Stimulated activated naive B cell treated with anti-CD40 and anti-IgM and Interleukin-4, amounts not matched to agents 10 μg/mL and 1 μg/mL and 100 μg/mL, for 72 hours (primary cell): ENCODE data around the gene CABP2.

ENCODE experiments used
- ATAC-seq, 2 donors: fragments of 150-1000 bp; cut with Tn5 transposase; replicated peaks; 2 replicates each; pipeline ENCODE4 v1.10.0; 2021; ENCODE audit warnings: moderate library complexity in 1 of 2
- DNase-seq: peaks from one replicate; pipeline ENCODE4 v3.0.0; 2021
- H3K27ac Mint-ChIP-seq: one replicate; pipeline ENCODE4 v1.8.0; 2022; ENCODE audit warnings: mild to moderate bottlenecking, mixed read lengths
- H3K27me3 Mint-ChIP-seq, 2 donors: one replicate each; pipeline ENCODE4 v1.8.0; 2022; ENCODE audit warnings: mixed read lengths in 2 of 2
- H3K36me3 Mint-ChIP-seq, 2 donors: one replicate each; pipeline ENCODE4 v1.8.0; 2022; ENCODE audit warnings: mixed read lengths in 2 of 2, mild to moderate bottlenecking in 1 of 2
- H3K4me1 Mint-ChIP-seq, 2 donors: one replicate each; pipeline ENCODE4 v1.8.0; 2022; ENCODE audit warnings: mixed read lengths in 2 of 2, mild to moderate bottlenecking in 1 of 2
- H3K4me3 Mint-ChIP-seq, 2 donors: one replicate each; pipeline ENCODE4 v1.8.0; 2022; ENCODE audit warnings: mild to moderate bottlenecking in 2 of 2, mixed read lengths in 2 of 2, moderate library complexity in 1 of 2
- H3K9me3 Mint-ChIP-seq, 2 donors: one replicate each; pipeline ENCODE4 v1.8.0; 2022; ENCODE audit warnings: mixed read lengths in 2 of 2, mild to moderate bottlenecking in 1 of 2

The CABP2 gene

DNA sequence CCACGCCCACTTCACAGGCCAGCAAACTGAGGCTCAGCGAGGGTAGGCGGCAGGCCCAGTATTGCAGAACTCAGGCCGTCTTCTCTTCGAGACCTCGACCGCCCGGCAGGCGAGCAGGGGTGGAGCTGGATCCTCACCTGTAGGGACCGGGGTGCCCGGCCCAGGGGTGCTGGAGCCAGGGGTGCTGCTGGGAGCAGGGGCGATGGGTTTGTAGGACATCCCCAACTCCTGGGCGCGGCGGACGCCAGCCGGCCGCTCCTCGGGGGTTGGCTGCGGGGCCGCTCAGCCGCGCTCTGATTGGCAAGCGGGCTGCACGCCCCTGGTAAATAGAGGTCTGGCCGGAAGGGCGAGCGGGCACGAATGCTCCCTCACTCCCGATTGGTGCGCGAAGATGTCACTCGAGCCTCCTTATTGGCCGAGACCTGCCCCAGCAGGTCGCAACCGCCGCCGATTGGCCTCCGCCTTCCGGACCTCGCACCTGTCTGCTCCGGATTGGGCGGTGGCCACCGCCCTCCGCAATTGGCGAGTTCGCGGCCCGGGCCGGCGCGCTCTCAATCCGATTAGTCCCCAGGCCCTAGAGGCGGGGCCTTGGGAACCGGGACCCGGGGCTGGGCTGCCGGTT is 15.3 kb downstream of the CABP2 start, which contains the start of gene CDK2AP2:
Gene CDK2AP2, minus strand, starts transcription at position 299 of the 622 bp plus-strand sequence. Its CDS starts 80 bp downstream, at position 219.
- Mint-ChIP-seq H3K4me3 (peak within 1 kb of the TSS; percentile 85 to 87), H3K4me1 (peaks cover 32 to 51% of the 10 kb centered on the region in 2 donors), H3K27ac (peak within 1 kb of the TSS; percentile 91), H3K27me3 (peaks cover 7 to 12% of the 10 kb centered on the region in 2 donors), H3K36me3 (peaks cover 7 to 14% of the 10 kb centered on the region in 2 donors), H3K9me3 (no peaks in the 10 kb centered on the region)
- DNase-seq, result peak; percentile 98
- peak; percentile 76 to 79 for ATAC-seq

- DNase-seq, result no peak
- Mint-ChIP-seq H3K27me3 (peaks cover 6 to 7% of the 10 kb centered on the region in 2 donors), H3K4me3 (peak overlapping the region; percentile 85 to 87), H3K4me1 (peaks cover 37 to 57% of the 10 kb centered on the region in 2 donors), H3K27ac (peak overlapping the region; percentile 63), H3K9me3 (no peaks in the 10 kb centered on the region), H3K36me3 (peaks cover 7 to 19% of the 10 kb centered on the region in 2 donors)
- no peak for ATAC-seq
Measured at GRCh38 chr11:67507242-67507863, 15.9 kb downstream of the CABP2 start.

GRCh38 chr11:67506426-67507051 is 16.7 kb downstream of the CABP2 start:
- Mint-ChIP-seq H3K27ac (peak overlapping the region; percentile 98), H3K36me3 (peaks cover 7 to 26% of the 10 kb centered on the region in 2 donors), H3K9me3 (no peaks in the 10 kb centered on the region), H3K4me1 (peaks cover 38 to 60% of the 10 kb centered on the region in 2 donors), H3K27me3 (peaks cover 4 to 7% of the 10 kb centered on the region in 2 donors), H3K4me3 (peak overlapping the region; percentile 87 to 90)
- DNase-seq (no peak), ATAC-seq (no peak)

DNA sequence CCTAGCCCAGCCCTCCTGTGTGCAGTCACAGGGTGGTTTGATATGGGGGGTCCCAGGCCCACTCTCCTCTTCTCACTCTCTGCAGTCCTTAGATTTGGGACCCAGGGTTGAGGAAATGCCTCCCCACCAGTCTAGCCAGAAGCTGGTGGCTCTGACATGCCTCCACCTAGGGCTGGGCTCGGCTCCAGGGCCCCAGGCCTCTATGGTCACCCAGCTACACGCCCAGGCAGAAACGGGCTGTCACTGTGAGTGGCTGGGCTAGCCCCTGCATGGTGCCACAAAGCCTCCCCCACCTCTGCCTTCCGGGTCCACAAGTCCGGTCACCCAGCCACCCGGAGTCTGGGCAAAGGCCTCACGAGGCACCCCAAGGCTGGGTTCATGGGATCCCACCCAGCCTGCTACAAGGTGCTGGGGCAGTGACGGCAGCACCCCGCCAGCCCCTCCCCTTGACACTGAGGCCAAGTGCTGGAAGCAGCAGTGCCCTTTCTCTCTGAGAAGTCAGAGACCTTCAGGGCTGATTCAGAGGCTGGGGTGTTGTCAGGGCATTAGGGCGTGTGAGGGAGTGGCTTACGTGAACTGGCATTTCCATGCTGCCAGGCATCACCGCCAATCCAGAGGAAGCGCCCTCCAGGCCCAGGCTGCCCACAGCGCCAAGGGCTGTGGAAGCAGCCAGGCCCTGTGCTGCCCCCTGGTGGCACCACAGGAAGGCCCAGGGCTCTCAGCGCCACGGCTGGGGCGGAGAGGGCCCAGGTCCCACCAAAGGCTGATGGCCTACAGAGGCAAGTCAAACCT is 17.4 kb downstream of the CABP2 start:
- Mint-ChIP-seq H3K27me3 (peaks cover 1 to 4% of the 10 kb centered on the region in 2 donors), H3K4me1 (peaks cover 44 to 67% of the 10 kb centered on the region in 2 donors), H3K9me3 (no peaks in the 10 kb centered on the region), H3K27ac (peak overlapping the region; percentile 98), H3K36me3 (peaks cover 14 to 33% of the 10 kb centered on the region in 2 donors), H3K4me3 (peak overlapping the region; percentile 87 to 90)
- peak; percentile 91 for DNase-seq
- peak; percentile 62 to 63 for ATAC-seq

GRCh38 chr11:67504950-67505581 is 18.2 kb downstream of the CABP2 start, which contains the start of gene PITPNM1:
PITPNM1 (minus strand) TSS chr11:67505363; CDS start chr11:67504180, 1,183 bp downstream.
- Mint-ChIP-seq H3K4me1 (peaks cover 44 to 72% of the 10 kb centered on the region in 2 donors), H3K27me3 (peaks cover 0 to 4% of the 10 kb centered on the region in 2 donors), H3K27ac (peak within 1 kb of the TSS; percentile 98), H3K4me3 (peak within 1 kb of the TSS; percentile 87 to 90), H3K36me3 (peaks cover 20 to 39% of the 10 kb centered on the region in 2 donors), H3K9me3 (no peaks in the 10 kb centered on the region)
- DNase-seq, result peak; percentile 64
- peak; percentile 19 to 23 for ATAC-seq

- DNase-seq, result no peak
- peaks cover 26 to 44% of the 10 kb centered on the region in 2 donors for H3K36me3 Mint-ChIP-seq
- ATAC-seq, result no peak
Measured at GRCh38 chr11:67504005-67504949, 19.0 kb downstream of the CABP2 start.

GRCh38 chr11:67503119-67504004 is 19.9 kb downstream of the CABP2 start:
- no peak for DNase-seq
- H3K9me3 Mint-ChIP-seq, result peaks cover 0 to 2% of the 10 kb centered on the region in 2 donors
- H3K27me3 Mint-ChIP-seq, result no peaks in the 10 kb centered on the region

More at GRCh38 chr11:67504005-67504949, 19.0 kb downstream of the CABP2 start:
- Mint-ChIP-seq H3K4me1 (peaks cover 46 to 70% of the 10 kb centered on the region in 2 donors), H3K4me3 (peak overlapping the region; percentile 87 to 90), H3K9me3 (peaks cover 0 to 2% of the 10 kb centered on the region in 2 donors), H3K27me3 (no peaks in the 10 kb centered on the region), H3K27ac (peak overlapping the region; percentile 84)

GRCh38 chr11:67502328-67502979 is 20.8 kb downstream of the CABP2 start:
- Mint-ChIP-seq H3K36me3 (peaks cover 38 to 58% of the 10 kb centered on the region in 2 donors), H3K4me1 (peaks cover 40 to 58% of the 10 kb centered on the region in 2 donors), H3K4me3 (peak overlapping the region in 1 of 2 donors; percentile 78), H3K27ac (peak overlapping the region; percentile 14), H3K9me3 (peaks cover 0 to 2% of the 10 kb centered on the region in 2 donors), H3K27me3 (no peaks in the 10 kb centered on the region)
- ATAC-seq (no peak), DNase-seq (no peak)

More at GRCh38 chr11:67503119-67504004, 19.9 kb downstream of the CABP2 start:
- Mint-ChIP-seq H3K4me3 (peak overlapping the region; percentile 76 to 78), H3K27ac (no peak overlapping the region), H3K4me1 (peaks cover 41 to 62% of the 10 kb centered on the region in 2 donors), H3K36me3 (peaks cover 31 to 52% of the 10 kb centered on the region in 2 donors)
- no peak for ATAC-seq

DNA sequence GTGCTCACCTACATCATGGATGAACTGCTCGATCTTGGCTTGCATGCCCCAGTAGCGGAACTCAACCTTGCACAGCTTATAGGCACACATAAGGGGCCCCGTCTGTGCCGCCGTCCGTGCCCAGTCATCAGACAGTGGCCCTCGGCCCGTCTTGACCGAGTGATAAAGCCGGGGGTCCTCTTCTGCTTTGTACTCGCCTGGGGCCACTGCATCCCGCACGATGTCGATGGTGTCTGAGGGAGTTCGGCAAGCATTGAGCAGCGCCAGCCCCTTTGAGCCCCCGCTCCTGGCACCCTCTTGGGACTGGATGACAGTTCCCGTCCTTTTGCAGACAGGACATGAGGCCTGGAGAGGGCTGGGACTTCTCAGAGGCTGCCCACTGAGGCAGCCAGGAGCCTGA is 21.4 kb downstream of the CABP2 start:
- Mint-ChIP-seq H3K27me3 (no peaks in the 10 kb centered on the region), H3K27ac (no peak overlapping the region), H3K9me3 (peaks cover 0 to 2% of the 10 kb centered on the region in 2 donors), H3K36me3 (peaks cover 41 to 58% of the 10 kb centered on the region in 2 donors), H3K4me1 (peaks cover 38 to 56% of the 10 kb centered on the region in 2 donors), H3K4me3 (no peak overlapping the region)
- DNase-seq (no peak), ATAC-seq (no peak)

- H3K27ac Mint-ChIP-seq, result peak overlapping the region; percentile 31
- peaks cover 0 to 2% of the 10 kb centered on the region in 2 donors for H3K9me3 Mint-ChIP-seq
- peaks cover 32 to 53% of the 10 kb centered on the region in 2 donors for H3K4me1 Mint-ChIP-seq
- H3K36me3 Mint-ChIP-seq, result peaks cover 38 to 59% of the 10 kb centered on the region in 2 donors
- DNase-seq (no peak), ATAC-seq (no peak)
- H3K27me3 Mint-ChIP-seq, result no peaks in the 10 kb centered on the region
- H3K4me3 Mint-ChIP-seq, result no peak overlapping the region
Measured at GRCh38 chr11:67500831-67501715, 22.2 kb downstream of the CABP2 start.

GRCh38 chr11:67500484-67500821 is 22.8 kb downstream of the CABP2 start:
- no peak for DNase-seq
- peaks cover 41 to 65% of the 10 kb centered on the region in 2 donors for H3K36me3 Mint-ChIP-seq
- peaks cover 0 to 2% of the 10 kb centered on the region in 2 donors for H3K9me3 Mint-ChIP-seq
- ATAC-seq, result no peak
- H3K4me3 Mint-ChIP-seq, result no peak overlapping the region
- H3K27me3 Mint-ChIP-seq, result no peaks in the 10 kb centered on the region
- no peak overlapping the region for H3K27ac Mint-ChIP-seq
- H3K4me1 Mint-ChIP-seq, result peaks cover 27 to 50% of the 10 kb centered on the region in 2 donors
